BE2C (cell line): Measurements from ENCODE around the gene AGRN.
"Not testable (repeated sequence)": the region's sequence is repeated elsewhere in the genome, so short reads cannot be mapped to it uniquely, and the experiment has no call there.

Source experiments
- DNase-seq: peaks from one replicate; pipeline ENCODE4 v3.0.0-alpha.2; 2020
- H3K27me3 ChIP-seq: fragments of 250-450 bp; sonication (Bioruptor Pico); 2 replicates; pipeline ENCODE4 v1.5.1; 2020; ENCODE audit warnings: mild to moderate bottlenecking
- H3K36me3 ChIP-seq: fragments of 250-450 bp; sonication (Bioruptor Pico); 2 replicates; pipeline ENCODE4 v1.5.1; 2020; ENCODE audit warnings: mild to moderate bottlenecking
- H3K4me1 ChIP-seq: fragments of 250-450 bp; sonication (Bioruptor Pico); 2 replicates; pipeline ENCODE4 v1.5.1; 2020
- H3K4me3 ChIP-seq: 2 replicates; pipeline ENCODE4 v1.5.1; 2011; ENCODE audit warnings: low read depth, low read length
- H3K9me3 ChIP-seq: fragments of 250-450 bp; sonication (Bioruptor Pico); 2 replicates; pipeline ENCODE4 v1.5.1; 2020
- CTCF ChIP-seq: IDR thresholded peaks from 2 replicates; pipeline ENCODE4 v1.5.1; 2012; ENCODE audit warnings: mild to moderate bottlenecking, low read depth, low read length

The AGRN gene

GRCh38 chr1:1074631-1075147 is 54.8 kb downstream of the AGRN start:
- no peak for TF ChIP-seq CTCF
- Histone ChIP-seq H3K9me3 (no peaks in the 10 kb centered on the region), H3K4me1 (no peaks in the 10 kb centered on the region), H3K4me3 (no peak overlapping the region), H3K36me3 (no peaks in the 10 kb centered on the region), H3K27me3 (no peaks in the 10 kb centered on the region)
- DNase-seq: peak; percentile 25

GRCh38 chr1:1075148-1075935 is 55.4 kb downstream of the AGRN start:
- H3K4me3 ChIP-seq: no peak overlapping the region
- H3K27me3 ChIP-seq: no peaks in the 10 kb centered on the region
- no peaks in the 10 kb centered on the region for H3K4me1 ChIP-seq
- no peak for TF ChIP-seq CTCF
- H3K36me3 ChIP-seq: no peaks in the 10 kb centered on the region
- DNase-seq: peak; percentile 16
- H3K9me3 ChIP-seq: no peaks in the 10 kb centered on the region

GRCh38 chr1:1077396-1077795 is 57.5 kb downstream of the AGRN start:
- H3K27me3 ChIP-seq, H3K4me1 ChIP-seq: not testable (repeated sequence)

GRCh38 chr1:1079408-1080121 is 59.6 kb downstream of the AGRN start:
- TF ChIP-seq CTCF: no peak
- no peaks in the 10 kb centered on the region for H3K27me3 ChIP-seq
- H3K9me3 ChIP-seq: no peaks in the 10 kb centered on the region
- DNase-seq: peak; percentile 86
- peaks cover 3% of the 10 kb centered on the region; the same call in 1 of the 2 replicates for H3K4me1 ChIP-seq
- peak overlapping the region; percentile 51 for H3K4me3 ChIP-seq
- H3K36me3 ChIP-seq: no peaks in the 10 kb centered on the region

More at GRCh38 chr1:1077396-1077795, 57.5 kb downstream of the AGRN start:
- H3K36me3 ChIP-seq, DNase-seq, H3K4me3 ChIP-seq, H3K9me3 ChIP-seq: not testable (repeated sequence)

- TF ChIP-seq CTCF: no peak
- Histone ChIP-seq H3K4me3 (peak overlapping the region; percentile 51), H3K4me1 (peaks cover 3% of the 10 kb centered on the region; the same call in 1 of the 2 replicates), H3K27me3 (no peaks in the 10 kb centered on the region), H3K9me3 (no peaks in the 10 kb centered on the region), H3K36me3 (no peaks in the 10 kb centered on the region)
- peak; percentile 90 for DNase-seq
Measured at GRCh38 chr1:1080122-1080757, 60.3 kb downstream of the AGRN start.

GRCh38 chr1:1080951-1081310 is 61.0 kb downstream of the AGRN start:
- Histone ChIP-seq H3K9me3 (no peaks in the 10 kb centered on the region), H3K36me3 (no peaks in the 10 kb centered on the region), H3K4me1 (peaks cover 3% of the 10 kb centered on the region; the same call in 1 of the 2 replicates), H3K27me3 (no peaks in the 10 kb centered on the region), H3K4me3 (no peak overlapping the region)
- no peak for DNase-seq
- no peak for TF ChIP-seq CTCF
